AG09319 (cell line): Measurements from ENCODE around the gene NPAP1.
"Not testable (repeated sequence)": the region's sequence is repeated elsewhere in the genome, so short reads cannot be mapped to it uniquely, and the experiment has no call there.

ENCODE experiments used
- DNase-seq: peaks from one replicate; pipeline ENCODE4 v3.0.0-alpha.2; 2010; ENCODE audit warnings: low read depth; ENCODE audit errors: extremely low read depth
- CTCF ChIP-seq: IDR thresholded peaks from 2 replicates; pipeline ENCODE4 v1.5.1; 2011; ENCODE audit warnings: low read depth, mild to moderate bottlenecking, inconsistent platforms, low read length, moderate library complexity

NPAP1 gene, protein sequence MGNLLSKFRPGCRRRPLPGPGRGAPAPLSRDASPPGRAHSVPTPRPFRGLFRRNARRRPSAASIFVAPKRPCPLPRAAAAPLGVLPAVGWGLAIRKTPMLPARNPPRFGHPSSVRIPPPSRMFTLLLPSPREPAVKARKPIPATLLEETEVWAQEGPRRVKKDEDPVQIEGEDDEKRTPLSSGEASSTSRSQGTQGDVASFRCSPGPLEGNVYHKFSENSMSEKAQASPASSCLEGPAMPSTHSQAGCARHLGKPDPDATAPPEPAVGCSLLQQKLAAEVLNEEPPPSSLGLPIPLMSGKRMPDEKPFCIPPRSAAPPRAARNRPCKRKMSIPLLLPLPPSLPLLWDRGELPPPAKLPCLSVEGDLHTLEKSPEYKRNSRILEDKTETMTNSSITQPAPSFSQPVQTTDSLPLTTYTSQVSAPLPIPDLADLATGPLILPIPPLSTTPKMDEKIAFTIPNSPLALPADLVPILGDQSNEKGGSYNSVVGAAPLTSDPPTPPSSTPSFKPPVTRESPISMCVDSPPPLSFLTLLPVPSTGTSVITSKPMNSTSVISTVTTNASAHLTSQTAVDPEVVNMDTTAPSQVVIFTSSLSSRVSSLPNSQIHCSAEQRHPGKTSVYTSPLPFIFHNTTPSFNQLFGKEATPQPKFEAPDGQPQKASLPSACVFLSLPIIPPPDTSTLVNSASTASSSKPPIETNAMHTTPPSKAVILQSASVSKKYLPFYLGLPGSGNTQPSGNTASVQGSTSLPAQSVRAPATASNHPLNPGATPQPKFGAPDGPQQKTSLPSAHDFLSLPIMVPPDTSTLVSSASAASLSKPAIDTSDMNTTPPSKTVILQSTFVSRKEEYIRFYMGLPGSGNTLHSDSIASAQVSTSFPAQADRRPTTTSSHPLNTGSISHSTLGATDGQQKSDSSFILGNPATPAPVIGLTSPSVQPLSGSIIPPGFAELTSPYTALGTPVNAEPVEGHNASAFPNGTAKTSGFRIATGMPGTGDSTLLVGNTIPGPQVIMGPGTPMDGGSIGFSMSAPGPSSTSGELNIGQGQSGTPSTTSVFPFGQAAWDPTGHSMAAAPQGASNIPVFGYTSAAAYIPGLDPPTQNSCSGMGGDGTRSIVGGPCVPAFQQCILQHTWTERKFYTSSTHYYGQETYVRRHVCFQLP

GRCh38 chr15:24675332-24676144 is at the start of gene NPAP1:
Gene NPAP1 (plus strand): TSS chr15:24675775. CDS start chr15:24675868, 93 bp downstream.
- no peak for TF ChIP-seq CTCF
- no peak for DNase-seq

- DNase-seq: no peak
- TF ChIP-seq CTCF: no peak
These were observed 48.1 kb upstream of the NPAP1 start for GRCh38 chr15:24627443-24627842.

DNA sequence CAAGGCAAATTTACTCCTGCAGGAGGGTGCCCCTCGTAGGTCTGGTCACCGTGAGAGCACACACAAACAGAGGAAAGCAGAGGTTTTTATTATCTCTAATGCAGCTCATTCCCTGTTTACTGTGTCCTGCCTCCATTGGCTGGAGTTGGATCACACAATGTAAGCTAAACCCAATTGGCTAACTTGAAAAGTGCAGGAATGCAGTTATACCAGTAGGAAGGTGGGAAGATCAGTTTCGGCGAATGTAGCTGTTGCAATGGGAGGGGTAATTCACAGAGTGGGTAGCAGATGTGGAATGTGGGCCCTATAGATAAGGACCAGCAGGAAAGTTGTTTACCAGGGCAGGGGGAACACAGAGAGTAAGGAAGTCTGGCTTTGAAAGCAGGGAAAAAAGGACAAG is 42.5 kb upstream of the NPAP1 start:
- no peak for TF ChIP-seq CTCF
- DNase-seq: no peak

GRCh38 chr15:24639412-24639811 is 36.2 kb upstream of the NPAP1 start:
- not testable (repeated sequence) for DNase-seq

GRCh38 chr15:24645627-24646026 is 29.9 kb upstream of the NPAP1 start:
- no peak for TF ChIP-seq CTCF
- no peak for DNase-seq

DNA sequence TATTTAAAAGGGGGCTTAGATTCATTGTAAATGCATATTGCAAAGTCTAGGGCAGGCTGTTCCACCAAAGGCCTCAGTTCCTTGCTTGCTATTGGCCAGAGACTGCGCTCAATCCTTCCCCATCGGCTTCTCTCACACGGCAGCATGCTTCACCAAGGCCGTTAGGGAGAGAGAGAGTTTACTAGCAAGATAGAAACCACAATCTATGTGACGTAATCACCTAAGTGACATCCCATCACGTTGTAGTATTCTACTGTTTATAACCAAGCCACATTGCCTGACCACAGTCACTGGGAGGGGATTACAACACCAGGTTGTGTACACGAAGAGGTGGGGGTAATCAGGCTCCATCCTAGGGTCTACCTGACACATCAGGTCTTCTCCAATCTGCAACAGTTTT is 16.0 kb upstream of the NPAP1 start:
- no peak for DNase-seq

More for the DNA sequence above, 16.0 kb upstream of the NPAP1 start:
- no peak for TF ChIP-seq CTCF
